COLO668 (cell line): ENCODE measurements around the gene SAP25.
"Not testable (repeated sequence)": the region's sequence is repeated elsewhere in the genome, so short reads cannot be mapped to it uniquely, and the experiment has no call there.

ENCODE experiments used
- DNase-seq: peaks from one replicate; lab custom pipeline; 2025; ENCODE audit not compliant: unreplicated experiment; lab: John Stamatoyannopoulos, UW

Gene SAP25

GRCh38 chr7:100538654-100539435, 34.9 kb downstream of the SAP25 start, which contains the start of gene AGFG2:
Gene AGFG2 (plus strand): TSS chr7:100539203. CDS start chr7:100539347, 144 bp downstream.
- DNase-seq = peak; percentile 99

DNA sequence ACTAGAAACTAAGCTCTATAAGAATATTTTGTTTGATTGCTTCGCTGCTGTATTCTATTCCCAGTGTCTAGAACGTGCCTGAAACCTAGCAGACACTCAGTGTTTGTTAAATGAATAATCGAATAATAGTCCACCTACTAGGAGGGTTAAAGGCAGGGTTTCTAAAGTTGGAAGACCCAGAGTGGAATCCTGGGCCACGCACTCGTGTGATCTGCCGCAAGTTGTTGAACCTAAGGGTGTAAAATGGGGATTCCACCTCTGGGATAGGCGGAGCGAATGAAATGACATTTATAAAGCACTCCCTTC, 35.4 kb downstream of the SAP25 start:
- no peak for DNase-seq

DNA sequence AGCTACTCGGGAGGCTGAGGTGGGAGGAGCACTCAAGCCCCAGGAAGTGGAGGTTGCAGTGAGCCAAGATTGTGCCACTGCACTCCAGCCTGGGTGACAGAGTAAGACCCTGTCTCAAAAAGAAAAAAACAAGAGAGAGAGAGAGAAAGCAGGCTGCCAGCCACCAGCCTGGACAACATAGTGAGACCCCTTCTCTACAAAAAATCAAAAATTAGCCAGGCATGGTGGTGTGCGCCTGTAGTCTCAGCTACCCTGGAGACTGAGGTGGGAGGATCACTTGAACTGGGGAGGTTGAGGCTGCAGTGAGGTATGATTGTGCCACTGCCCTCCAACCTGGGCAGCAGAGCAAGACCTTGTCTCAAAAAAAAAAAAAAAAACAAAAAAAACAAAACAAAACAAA, 37.0 kb downstream of the SAP25 start:
- DNase-seq = not testable (repeated sequence)

DNA sequence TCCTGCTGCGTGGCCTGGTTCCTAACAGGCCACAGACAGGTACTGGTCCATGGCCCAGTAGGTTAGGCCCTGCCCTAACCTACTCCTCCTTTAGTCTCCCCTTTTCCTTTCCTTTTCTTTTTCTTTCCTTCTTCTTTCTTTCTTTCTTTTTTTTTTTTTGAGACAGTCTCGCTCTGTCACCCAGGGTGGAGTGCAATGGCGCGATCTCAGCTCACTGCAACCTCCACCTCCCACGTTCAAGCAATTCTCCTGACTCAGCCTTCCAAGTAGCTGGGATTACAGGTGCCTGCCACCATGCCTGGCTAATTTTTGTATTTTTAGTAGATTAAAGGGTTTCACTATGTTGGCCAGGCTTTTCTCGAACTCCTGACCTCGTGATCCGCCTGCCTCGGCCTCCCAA, 37.7 kb downstream of the SAP25 start:
- not testable (repeated sequence) for DNase-seq

GRCh38 chr7:100532165-100533022, 41.3 kb downstream of the SAP25 start:
- no peak for DNase-seq

DNA sequence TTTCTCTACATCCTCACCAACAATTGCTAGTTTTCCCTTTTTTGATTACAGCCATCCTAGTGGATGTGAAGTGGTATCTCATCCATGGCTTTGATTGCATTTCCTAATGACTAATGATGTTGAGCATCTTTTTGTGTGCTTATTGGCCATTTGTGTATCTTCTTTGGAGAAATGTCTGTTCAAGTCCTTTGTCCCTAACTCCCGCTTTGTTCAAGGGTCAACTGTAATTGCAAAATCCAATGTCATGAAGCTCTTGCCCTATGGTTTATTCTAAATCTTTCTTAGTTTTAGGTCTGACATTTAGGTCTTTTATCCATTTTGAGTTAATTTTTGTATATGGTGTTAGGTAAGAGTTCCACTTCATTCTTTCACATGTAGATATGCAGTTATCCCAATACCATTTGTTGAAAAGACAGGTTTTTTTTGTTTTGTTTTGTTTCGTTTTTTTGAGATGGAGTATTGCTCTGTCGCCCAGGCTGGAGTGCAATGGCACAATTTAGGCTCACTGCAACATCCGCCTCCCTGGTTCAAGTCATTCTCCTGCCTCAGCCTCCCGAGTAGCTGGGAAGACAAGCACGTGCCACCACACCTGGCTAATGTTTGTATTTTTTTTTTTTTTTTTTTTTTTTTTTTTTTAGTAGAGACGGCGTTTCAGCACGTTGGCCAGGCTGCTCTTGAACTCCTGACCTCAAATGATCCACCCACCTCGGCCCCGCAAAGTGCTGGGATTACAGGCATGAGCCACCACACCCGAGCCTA, 45.4 kb downstream of the SAP25 start:
- DNase-seq = not testable (repeated sequence)

GRCh38 chr7:100523192-100523591, 50.5 kb downstream of the SAP25 start:
- not testable (repeated sequence) for DNase-seq
